Heart left ventricle (tissue), 13 donors: ENCODE results near the gene SIN3A.

Source experiments
- POLR2A ChIP-seq, 2 donors: fragments of 450-650 bp; IDR thresholded peaks; one replicate each; pipeline ENCODE4 v1.6.1; 2017; ENCODE audit warnings: antibody characterized with exemption in 2 of 2, mild to moderate bottlenecking in 2 of 2, moderate library complexity in 2 of 2
- TF ChIP-seq, protein P1 (sequence below), 12 donors: fragments of 200-600 bp; sonication (generic) in 4 of 12; IDR thresholded peaks; one replicate each; pipeline versions ENCODE4 v1.5.0 to v1.8.0; 2018 to 2022; ENCODE audit warnings: antibody characterized with exemption in 12 of 12, mild to moderate bottlenecking in 5 of 12
- donor health status: ischemic (EF 13 %, LVEDD 7.1; RV severe dilation, severe dysfunction).
- donor health status: DM: no; HTN: yes; CAD: no.
- donor health status: DM: no; HTN: no; CAD: no.
- donor health status: ischemic (EF 25% LVEDD 6.9; RV normal size, moderate dysfunction).
- donor health status: ischemic (EF 25% LVEDD 5.7; RV mildly dilated, moderate dysfunction).
- donor health status: ischemic (EF 35%, LVEDD 5.7; RV mildly dilated, moderate dysfunction).
- donor health status: nonischemic (EF 11% LVEDD 7.7; RV severe dilation, severe dysfunction).
- donor health status: DM: yes; HTN: yes; CAD: no.
- donor health status: PGD.
- donor health status: ischemic (EF 29% LVEDD 5.4; RV normal size, mild dysfunction).
- donor health status: nonischemic (EF 23%, LVEDD 6.1; RV moderate dilation, normal function).

DNA sequence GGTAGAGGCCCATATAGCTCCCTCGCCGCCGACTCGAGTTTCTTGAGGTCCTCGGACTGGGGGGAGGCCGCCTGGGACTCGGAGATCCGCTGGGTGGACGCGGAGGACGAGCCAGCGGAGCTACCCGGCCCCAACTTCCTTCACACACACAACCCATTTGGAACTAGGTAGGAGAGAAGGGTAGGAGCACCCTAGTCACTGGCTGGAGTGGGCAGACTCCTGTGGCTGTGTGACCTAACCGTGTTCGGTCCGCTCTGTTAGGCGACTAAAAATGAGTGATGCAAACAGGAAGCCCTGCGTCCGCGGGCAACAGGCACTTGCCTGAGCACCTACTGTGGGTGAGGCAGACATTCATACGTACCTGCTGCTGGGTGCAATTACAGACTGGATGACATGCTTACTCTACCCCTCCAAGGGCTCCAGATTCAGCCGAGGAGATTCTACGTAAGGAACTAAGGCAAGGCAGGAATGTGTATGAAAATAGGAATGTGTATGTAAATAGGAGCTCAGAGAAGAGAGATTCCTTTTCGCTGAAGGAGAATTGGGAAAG lies 4.6 kb upstream of the SIN3A start:
- TF ChIP-seq, protein P1, sequence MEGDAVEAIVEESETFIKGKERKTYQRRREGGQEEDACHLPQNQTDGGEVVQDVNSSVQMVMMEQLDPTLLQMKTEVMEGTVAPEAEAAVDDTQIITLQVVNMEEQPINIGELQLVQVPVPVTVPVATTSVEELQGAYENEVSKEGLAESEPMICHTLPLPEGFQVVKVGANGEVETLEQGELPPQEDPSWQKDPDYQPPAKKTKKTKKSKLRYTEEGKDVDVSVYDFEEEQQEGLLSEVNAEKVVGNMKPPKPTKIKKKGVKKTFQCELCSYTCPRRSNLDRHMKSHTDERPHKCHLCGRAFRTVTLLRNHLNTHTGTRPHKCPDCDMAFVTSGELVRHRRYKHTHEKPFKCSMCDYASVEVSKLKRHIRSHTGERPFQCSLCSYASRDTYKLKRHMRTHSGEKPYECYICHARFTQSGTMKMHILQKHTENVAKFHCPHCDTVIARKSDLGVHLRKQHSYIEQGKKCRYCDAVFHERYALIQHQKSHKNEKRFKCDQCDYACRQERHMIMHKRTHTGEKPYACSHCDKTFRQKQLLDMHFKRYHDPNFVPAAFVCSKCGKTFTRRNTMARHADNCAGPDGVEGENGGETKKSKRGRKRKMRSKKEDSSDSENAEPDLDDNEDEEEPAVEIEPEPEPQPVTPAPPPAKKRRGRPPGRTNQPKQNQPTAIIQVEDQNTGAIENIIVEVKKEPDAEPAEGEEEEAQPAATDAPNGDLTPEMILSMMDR (IDR thresholded peaks at IDR 0.05) = no peak
- no peak for TF ChIP-seq POLR2A (IDR thresholded peaks at IDR 0.05)
